Neuronal stem cell (in vitro differentiated cells): ENCODE data around the gene SLC49A3.

ENCODE experiments used
- DNase-seq: peaks from one replicate; pipeline ENCODE4 v3.0.0-alpha.2; 2013; ENCODE audit warnings: low spot score
- H2AFZ ChIP-seq: one replicate; pipeline ENCODE4 v1.6.1; 2013; ENCODE audit warnings: mild to moderate bottlenecking, low read length, inconsistent platforms
- H2AK5ac ChIP-seq: 2 replicates; pipeline ENCODE4 v1.6.1; 2013; ENCODE audit warnings: low read depth, mild to moderate bottlenecking, inconsistent platforms, low read length, moderate library complexity, mixed read lengths
- H2BK120ac ChIP-seq: 2 replicates; pipeline ENCODE4 v1.6.1; 2013; ENCODE audit warnings: low read depth, mild to moderate bottlenecking, inconsistent platforms, low read length, moderate library complexity, mixed read lengths
- H2BK12ac ChIP-seq: one replicate; pipeline ENCODE4 v1.6.1; 2013; ENCODE audit warnings: low read length, inconsistent platforms
- H2BK15ac ChIP-seq: 2 replicates; pipeline ENCODE4 v1.6.1; 2013; ENCODE audit warnings: mild to moderate bottlenecking, low read length, inconsistent platforms, mixed read lengths
- H2BK5ac ChIP-seq: one replicate; pipeline ENCODE4 v1.6.1; 2013; ENCODE audit warnings: inconsistent platforms, mild to moderate bottlenecking, low read length, moderate library complexity
- H3K14ac ChIP-seq: one replicate; pipeline ENCODE4 v1.6.1; 2013; ENCODE audit warnings: low read length, inconsistent platforms
- H3K18ac ChIP-seq: 2 replicates; pipeline ENCODE4 v1.6.1; 2013; ENCODE audit warnings: low read length, inconsistent platforms
- H3K23ac ChIP-seq: 2 replicates; pipeline ENCODE4 v1.6.1; 2013; ENCODE audit warnings: low read depth, mild to moderate bottlenecking, mixed read lengths, low read length, inconsistent platforms; ENCODE audit not compliant: poor library complexity
- H3K27ac ChIP-seq: replicated peaks from 3 replicates; pipeline ENCODE4 v1.5.1; 2013; ENCODE audit warnings: low read length, inconsistent platforms
- H3K27me3 ChIP-seq, 3 experiments: 2 replicates each; pipeline ENCODE4 v1.6.1; 2013; ENCODE audit warnings: low read length in 3 of 3, mild to moderate bottlenecking in 2 of 3, inconsistent platforms in 1 of 3, low read depth in 1 of 3, mixed read lengths in 1 of 3, moderate library complexity in 1 of 3; ENCODE audit not compliant: control insufficient read depth in 3 of 3, insufficient read depth in 3 of 3
- H3K36me3 ChIP-seq, 2 donors: replicated peaks in 1 of 2; 2 replicates each; pipeline ENCODE4 v1.6.1; 2013; ENCODE audit warnings: low read length in 2 of 2; ENCODE audit not compliant: control insufficient read depth in 2 of 2, insufficient read depth in 2 of 2
- H3K4ac ChIP-seq: 2 replicates; pipeline ENCODE4 v1.6.1; 2013; ENCODE audit warnings: inconsistent platforms, mild to moderate bottlenecking, low read length, moderate library complexity
- H3K4me1 ChIP-seq, 2 donors: 1 replicate in 1 of 2; 2 replicates in 1 of 2; pipeline ENCODE4 v1.6.1; 2013; ENCODE audit warnings: low read length in 2 of 2, low read depth in 1 of 2; ENCODE audit not compliant: control insufficient read depth in 2 of 2, insufficient read depth in 1 of 2
- H3K4me2 ChIP-seq: one replicate; pipeline ENCODE4 v1.6.1; 2013; ENCODE audit warnings: mild to moderate bottlenecking, low read length, inconsistent platforms; ENCODE audit not compliant: insufficient read depth, poor library complexity, severe bottlenecking
- H3K4me3 ChIP-seq, 2 donors: 2 replicates each; pipeline ENCODE4 v1.5.1; 2013; ENCODE audit warnings: low read length in 2 of 2, mild to moderate bottlenecking in 2 of 2, inconsistent platforms in 1 of 2, moderate library complexity in 1 of 2
- H3K79me1 ChIP-seq: one replicate; pipeline ENCODE4 v1.6.1; 2013; ENCODE audit warnings: low read depth, mild to moderate bottlenecking, inconsistent platforms, low read length, moderate library complexity
- H3K9ac ChIP-seq: one replicate; pipeline ENCODE4 v1.6.1; 2013; ENCODE audit warnings: mild to moderate bottlenecking, low read depth, low read length, inconsistent platforms; ENCODE audit not compliant: poor library complexity
- H3K9me3 ChIP-seq, 2 donors: replicated peaks in 1 of 2; 2 replicates each; pipeline versions ENCODE3 to v1.6.1; 2013; ENCODE audit warnings: low read length in 2 of 2, mild to moderate bottlenecking in 2 of 2, inconsistent platforms in 1 of 2, low read depth in 1 of 2, mixed read lengths in 1 of 2, moderate library complexity in 1 of 2; ENCODE audit not compliant: control insufficient read depth in 2 of 2, insufficient read depth in 1 of 2
- H4K8ac ChIP-seq: one replicate; pipeline ENCODE4 v1.6.1; 2013; ENCODE audit warnings: low read depth, mild to moderate bottlenecking, inconsistent platforms, low read length, moderate library complexity
- H4K91ac ChIP-seq: one replicate; pipeline ENCODE4 v1.6.1; 2013; ENCODE audit warnings: low read length, low read depth, mild to moderate bottlenecking, inconsistent platforms; ENCODE audit not compliant: poor library complexity
- WGBS, 2 donors: extraction: QIAGEN DNeasy Blood & Tissue Kit; methylation state at CpG; one replicate each; pipeline ENCODE4 v1.1.7; 2013; ENCODE audit warnings: missing lambda C conversion rate in 2 of 2, mixed read lengths in 1 of 2; ENCODE audit not compliant: insufficient read length in 2 of 2, insufficient replicate concordance in 1 of 2; ENCODE audit errors: extremely low coverage in 2 of 2; 5-methylcytosine and 5-hydroxymethylcytosine counted together

The SLC49A3 gene

DNA sequence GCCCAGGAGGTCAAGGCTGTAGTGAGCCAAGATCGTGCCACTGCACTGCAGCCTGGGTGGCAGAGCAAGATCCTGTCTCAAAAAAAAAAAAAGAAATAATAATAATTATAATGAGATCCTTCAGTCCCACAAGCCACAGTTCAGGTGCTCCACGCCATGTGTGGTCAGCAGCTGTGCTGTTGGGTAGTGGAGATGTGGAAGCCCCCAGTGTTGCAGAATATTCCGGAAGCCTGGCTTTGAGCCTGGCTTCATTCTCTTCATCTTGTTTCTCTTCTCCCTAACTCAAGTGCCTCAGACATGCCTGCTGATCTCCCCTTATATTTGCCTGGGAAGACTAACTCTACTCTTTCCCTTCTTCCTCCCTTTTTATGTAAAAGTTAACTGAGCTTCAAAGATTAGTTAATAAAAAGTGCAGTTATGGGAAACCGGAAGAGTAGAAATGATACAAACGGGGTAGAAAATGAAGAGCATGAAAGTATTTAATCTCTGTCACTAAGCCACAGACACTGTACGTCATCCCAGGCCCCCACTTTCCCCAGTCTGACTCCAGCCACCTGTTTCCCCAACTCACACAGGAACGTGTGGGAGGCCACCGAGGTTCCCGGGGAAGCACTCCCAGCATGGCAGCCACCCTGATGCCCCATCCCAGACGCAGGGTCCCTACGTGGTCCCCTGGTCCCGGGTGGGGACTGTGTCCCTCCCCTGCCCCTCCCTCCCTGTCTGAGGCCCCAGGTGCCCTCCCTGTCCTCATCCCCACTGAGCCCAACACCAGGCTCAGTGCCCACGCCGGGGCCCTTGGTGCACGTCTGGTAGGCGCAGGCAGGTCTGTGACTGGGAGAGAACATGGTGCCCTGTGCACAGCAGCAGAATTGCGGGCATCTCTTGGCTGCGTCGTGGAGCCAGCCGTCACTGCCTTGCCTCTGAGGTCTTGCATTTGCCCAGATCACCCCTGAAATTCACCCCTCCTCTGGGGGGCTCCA, 40.7 kb upstream of the SLC49A3 start:
- no peak overlapping the region for H3K27ac ChIP-seq
- peaks cover 27 to 66% of the 10 kb centered on the region in 2 donors for H3K36me3 ChIP-seq
- DNase-seq: no peak

DNA sequence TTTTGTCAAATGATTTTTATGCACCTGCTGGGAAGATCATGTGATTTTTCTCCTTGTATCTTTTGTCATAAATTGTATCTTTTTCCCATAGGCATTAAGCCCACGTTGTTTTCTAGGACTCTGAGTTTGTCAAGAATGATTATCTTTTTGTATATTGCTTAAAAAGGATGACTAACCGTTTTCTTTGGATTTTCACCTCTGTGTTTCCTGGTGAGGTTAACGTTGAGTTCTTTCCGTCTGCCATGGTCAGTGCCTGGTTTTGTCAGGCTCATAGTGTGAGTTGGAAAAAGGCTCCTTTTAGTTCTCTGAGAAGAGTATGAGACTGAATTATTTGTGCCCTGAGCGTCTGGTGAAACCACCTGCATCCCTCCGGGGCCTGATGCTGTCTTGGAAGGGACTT, 38.6 kb upstream of the SLC49A3 start:
- no peak overlapping the region for H3K27ac ChIP-seq
- H2BK120ac ChIP-seq: no peak overlapping the region

More for the DNA sequence above, 40.7 kb upstream of the SLC49A3 start:
- Histone ChIP-seq H3K4me2 (no peak overlapping the region), H2AK5ac (no peak overlapping the region), H2BK15ac (no peak overlapping the region), H4K91ac (no peak overlapping the region), H3K9me3 (peaks cover 0 to 5% of the 10 kb centered on the region in 2 donors), H3K9ac (no peak overlapping the region), H3K4me3 (no peak overlapping the region), H3K18ac (no peak overlapping the region), H2BK120ac (no peak overlapping the region), H2BK5ac (peak overlapping the region; percentile 13), H3K23ac (no peak overlapping the region), H3K79me1 (peaks cover 32% of the 10 kb centered on the region), H2BK12ac (no peak overlapping the region), H4K8ac (no peak overlapping the region), H3K4ac (no peak overlapping the region), H3K4me1 (peaks cover 0 to 1% of the 10 kb centered on the region in 2 donors), H3K14ac (no peak overlapping the region), H3K27me3 (no peaks in the 10 kb centered on the region), H2AFZ (no peak overlapping the region)
- WGBS, 2 donors: no CpG with 5 or more reads among the region's 20 CpGs

DNA sequence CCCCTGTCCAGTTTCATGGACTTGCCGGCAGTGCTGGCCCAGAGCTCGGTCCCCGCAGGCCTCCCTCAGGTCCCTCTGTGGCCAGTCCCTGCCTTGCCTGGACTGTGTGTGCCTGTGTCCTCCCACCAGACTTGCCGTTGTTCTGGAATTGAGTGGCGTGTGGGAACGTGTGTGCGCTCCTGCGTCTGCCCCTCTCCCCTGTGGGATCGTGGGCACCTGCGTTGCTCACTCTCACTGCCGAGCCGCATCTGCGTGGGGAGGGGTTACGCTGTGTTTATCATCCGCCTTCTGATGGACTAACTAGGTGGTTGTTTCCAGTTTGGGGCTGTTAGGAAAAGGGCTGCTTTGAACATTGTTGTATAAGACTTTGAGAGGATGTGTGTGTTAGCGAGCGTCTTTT, 37.9 kb upstream of the SLC49A3 start:
- Histone ChIP-seq H4K8ac (no peak overlapping the region), H3K4me1 (peaks cover 0 to 1% of the 10 kb centered on the region in 2 donors), H3K36me3 (peaks cover 19 to 62% of the 10 kb centered on the region in 2 donors), H2BK12ac (no peak overlapping the region), H3K23ac (peak overlapping the region; percentile 75), H3K4ac (no peak overlapping the region), H3K14ac (no peak overlapping the region), H2BK5ac (no peak overlapping the region), H3K18ac (peak overlapping the region; percentile 13), H3K9me3 (peaks cover 5 to 8% of the 10 kb centered on the region in 2 donors), H2AK5ac (no peak overlapping the region), H3K79me1 (peaks cover 46% of the 10 kb centered on the region), H2AFZ (no peak overlapping the region), H2BK15ac (no peak overlapping the region), H3K27me3 (no peaks in the 10 kb centered on the region), H3K9ac (peak overlapping the region; percentile 50), H4K91ac (no peak overlapping the region), H3K27ac (no peak overlapping the region), H3K4me2 (no peak overlapping the region), H3K4me3 (no peak overlapping the region), H2BK120ac (no peak overlapping the region)
- WGBS, 2 donors: no CpG with 5 or more reads among the region's 17 CpGs
- no peak for DNase-seq

More for the DNA sequence above, 38.6 kb upstream of the SLC49A3 start:
- peaks cover 40% of the 10 kb centered on the region for H3K79me1 ChIP-seq
- H2AFZ ChIP-seq: no peak overlapping the region
- no peak overlapping the region for H4K8ac ChIP-seq
- DNase-seq: no peak
- H2BK15ac ChIP-seq: no peak overlapping the region
- peaks cover 0 to 1% of the 10 kb centered on the region in 2 donors for H3K4me1 ChIP-seq
- no peaks in the 10 kb centered on the region for H3K27me3 ChIP-seq
- no peak overlapping the region for H2BK12ac ChIP-seq
- no peak overlapping the region for H2BK5ac ChIP-seq
- no peak overlapping the region for H3K4me2 ChIP-seq
- no peak overlapping the region for H3K23ac ChIP-seq
- H3K4ac ChIP-seq: no peak overlapping the region
- H3K14ac ChIP-seq: no peak overlapping the region
- peaks cover 0 to 5% of the 10 kb centered on the region in 2 donors for H3K9me3 ChIP-seq
- no peak overlapping the region for H3K4me3 ChIP-seq
- WGBS, 2 donors: no CpG with 5 or more reads among the region's 6 CpGs
- no peak overlapping the region for H2AK5ac ChIP-seq
- no peak overlapping the region for H3K9ac ChIP-seq
- no peak overlapping the region for H3K18ac ChIP-seq
- H4K91ac ChIP-seq: no peak overlapping the region
- H3K36me3 ChIP-seq: peaks cover 17 to 61% of the 10 kb centered on the region in 2 donors

DNA sequence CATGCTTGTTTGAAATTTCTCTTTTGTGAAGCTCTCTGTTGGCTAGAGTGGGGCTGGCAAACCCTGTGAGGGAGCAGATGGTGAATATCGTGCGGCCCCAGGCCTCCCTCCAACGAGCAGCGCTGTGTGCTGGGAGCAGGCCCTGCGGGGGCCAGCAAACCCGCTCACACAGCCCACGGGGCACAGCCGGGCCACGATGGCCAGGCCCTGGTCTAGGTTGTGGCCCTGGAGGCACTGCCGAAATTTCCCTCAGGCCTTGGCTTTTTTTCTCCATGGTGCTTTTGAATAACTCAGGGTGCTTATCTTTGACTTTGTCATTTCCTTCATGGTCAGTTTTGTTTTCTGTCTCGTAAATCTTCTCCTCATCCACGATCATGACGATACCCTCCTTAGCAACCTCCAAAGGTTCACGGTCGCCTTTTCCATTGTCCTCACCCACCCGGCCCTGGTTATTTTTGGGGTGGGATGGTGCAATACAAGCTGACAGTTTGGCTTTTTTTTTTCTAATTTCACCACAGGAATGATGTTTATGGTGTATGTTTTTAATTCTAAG, 37.4 kb upstream of the SLC49A3 start:
- H3K18ac ChIP-seq: no peak overlapping the region
- no peak overlapping the region for H3K14ac ChIP-seq
- no peak overlapping the region for H3K4me3 ChIP-seq
- no peak overlapping the region for H3K23ac ChIP-seq
- H2BK120ac ChIP-seq: no peak overlapping the region
- no peak overlapping the region for H2AK5ac ChIP-seq
- H3K4me1 ChIP-seq: peaks cover 0 to 1% of the 10 kb centered on the region in 2 donors
- H3K9me3 ChIP-seq: peaks cover 5 to 10% of the 10 kb centered on the region in 2 donors
- no peak overlapping the region for H4K91ac ChIP-seq
- no CpG with 5 or more reads among the region's 16 CpGs for whole genome bisulfite sequencing, 2 donors
- no peak overlapping the region for H2BK15ac ChIP-seq
- no peak overlapping the region for H3K27ac ChIP-seq
- H2AFZ ChIP-seq: no peak overlapping the region
- no peaks in the 10 kb centered on the region for H3K27me3 ChIP-seq
- no peak overlapping the region for H4K8ac ChIP-seq
- H3K9ac ChIP-seq: no peak overlapping the region
- no peak for DNase-seq
- peaks cover 21 to 66% of the 10 kb centered on the region in 2 donors for H3K36me3 ChIP-seq
- H3K4me2 ChIP-seq: no peak overlapping the region
- H2BK5ac ChIP-seq: no peak overlapping the region
- H2BK12ac ChIP-seq: no peak overlapping the region
- peaks cover 48% of the 10 kb centered on the region for H3K79me1 ChIP-seq
- H3K4ac ChIP-seq: no peak overlapping the region
